Renal pelvis (tissue), 4 donors: Measurements from ENCODE around the gene MAST4. TPM values are rescaled to one million over a fixed set of nuclear protein-coding genes. Genes with fewer than 3 reads are reported as not detected.

Source experiments
- DNase-seq: peaks from one replicate; pipeline ENCODE4 v3.0.0-alpha.2; 2013
- polyA plus RNA-seq, 3 donors: library from polyadenylated mRNA; unstranded; fragments of 120-200 nt; gene quantifications; one replicate each; pipeline ENCODE4 v1.2.1, GENCODE V29; 2013; ENCODE audit not compliant: insufficient read length in 3 of 3

Gene MAST4
- polyA plus RNA-seq, 3 donors = 14.8 to 20.3 (median 19.0) TPM

GRCh38 chr5:67066815-67067214 lies 470.6 kb downstream of the MAST4 start:
- no peak for DNase-seq

DNA sequence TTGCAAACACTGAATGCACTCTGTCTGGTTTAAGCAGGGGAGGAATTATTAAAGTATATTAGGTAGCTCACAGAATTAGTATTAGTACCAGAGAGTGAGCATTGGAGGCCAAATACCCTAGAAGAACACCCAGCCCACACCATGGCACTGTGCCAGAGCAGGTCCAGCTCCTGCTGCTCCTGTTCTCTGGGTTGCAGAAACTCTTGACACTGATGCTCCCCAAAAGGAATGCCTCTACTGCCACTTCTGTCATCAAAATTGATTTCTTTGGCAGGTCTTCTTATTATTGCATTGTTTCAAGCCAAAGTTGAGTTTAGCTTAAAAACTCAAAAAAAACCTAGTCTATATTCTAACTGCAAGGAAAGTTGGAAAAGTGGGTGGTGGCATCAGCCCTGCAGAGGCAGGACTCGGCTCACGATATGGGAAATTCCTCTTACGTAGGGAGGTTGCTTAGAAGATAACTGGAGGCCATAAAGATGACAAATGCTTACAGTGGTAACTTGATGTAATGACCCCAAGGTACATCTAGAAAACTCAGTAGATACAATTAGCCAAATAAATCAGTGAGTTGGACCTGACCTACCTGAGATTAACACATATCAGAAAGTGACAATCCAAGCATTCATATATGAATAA lies 477.0 kb downstream of the MAST4 start:
- no peak for DNase-seq

DNA sequence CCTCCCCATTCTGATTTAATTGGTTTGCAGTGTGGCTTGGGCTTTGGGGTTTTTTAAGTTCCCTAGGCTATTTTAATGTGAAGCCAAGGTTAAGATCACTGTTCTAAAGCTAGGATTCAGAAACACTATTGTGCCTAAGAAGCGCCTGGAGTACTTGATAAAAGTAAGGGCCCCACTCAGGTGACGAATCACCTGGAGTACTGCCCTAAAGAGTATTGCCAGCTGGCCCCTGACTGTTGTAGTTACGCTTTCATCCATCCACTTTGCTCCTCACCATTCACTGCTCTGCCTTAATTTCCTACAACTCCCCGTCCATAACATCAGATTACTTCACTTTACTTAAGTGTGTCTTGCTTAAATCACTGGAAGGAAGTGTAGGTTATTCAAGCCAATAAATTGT lies 481.1 kb downstream of the MAST4 start:
- DNase-seq = no peak

GRCh38 chr5:67081261-67081660 lies 485.1 kb downstream of the MAST4 start:
- DNase-seq = no peak

DNA sequence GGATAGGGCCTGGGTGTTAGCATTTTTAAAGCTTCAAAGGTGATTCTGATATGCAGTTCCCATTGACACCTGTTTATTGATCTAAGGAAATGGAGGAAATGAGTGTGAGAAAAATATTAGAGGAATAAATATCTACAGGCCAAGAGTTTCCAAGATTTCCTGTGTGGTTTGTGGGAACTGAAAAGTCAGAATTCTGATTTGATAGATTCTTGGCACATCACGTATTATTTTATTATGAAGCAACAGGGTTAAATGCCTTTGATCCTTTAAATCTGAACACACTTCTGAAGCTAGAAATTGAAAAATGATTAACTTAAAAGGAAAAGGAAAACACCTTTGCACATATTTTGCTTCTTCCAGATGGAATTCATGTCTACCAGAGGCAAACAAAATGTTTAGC lies 486.7 kb downstream of the MAST4 start:
- DNase-seq = no peak

DNA sequence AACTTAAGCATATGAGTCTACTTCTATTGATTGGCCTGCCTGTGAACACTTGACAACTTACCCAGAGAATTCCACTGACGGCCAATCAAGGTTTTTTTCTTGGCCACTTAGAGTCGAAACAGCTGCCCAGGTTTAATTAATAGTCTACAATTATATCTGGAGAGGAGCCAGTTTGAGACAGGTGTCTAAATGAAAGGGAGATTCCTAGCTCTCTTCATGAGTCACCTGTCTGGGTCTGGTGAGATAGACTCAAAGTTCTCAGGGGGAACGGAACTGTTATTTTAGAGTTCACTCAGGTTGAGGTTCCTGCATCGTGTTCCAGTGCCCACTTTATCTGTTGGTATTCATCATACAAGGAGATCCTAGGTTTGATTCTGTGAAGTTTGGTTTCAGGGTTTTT lies 489.4 kb downstream of the MAST4 start:
- no peak for DNase-seq

- no peak for DNase-seq
Observed at GRCh38 chr5:67089200-67089725, 493.1 kb downstream of the MAST4 start.

GRCh38 chr5:67090040-67090439 lies 493.8 kb downstream of the MAST4 start:
- no peak for DNase-seq

DNA sequence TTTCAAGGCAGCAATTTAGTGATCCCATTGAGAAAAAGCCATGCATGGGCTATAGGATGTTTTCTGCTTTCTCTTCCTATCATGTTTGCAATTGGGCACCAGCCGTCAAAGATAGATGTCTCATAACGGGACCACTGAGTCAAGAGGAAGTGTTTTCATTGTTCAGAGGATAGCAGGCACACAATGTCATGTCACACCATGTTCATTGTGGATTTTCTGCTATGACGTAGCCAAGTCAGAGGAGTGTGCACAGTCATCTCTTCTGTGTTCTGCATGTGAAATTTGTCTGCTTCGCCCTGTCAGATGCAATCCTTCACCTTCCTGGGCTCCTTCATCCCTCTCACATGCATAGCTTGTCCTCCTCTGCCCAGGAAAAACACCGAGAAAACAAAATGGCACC lies 494.4 kb downstream of the MAST4 start:
- DNase-seq = no peak

- no peak for DNase-seq
Observed at GRCh38 chr5:67092535-67092934, 496.3 kb downstream of the MAST4 start.

DNA sequence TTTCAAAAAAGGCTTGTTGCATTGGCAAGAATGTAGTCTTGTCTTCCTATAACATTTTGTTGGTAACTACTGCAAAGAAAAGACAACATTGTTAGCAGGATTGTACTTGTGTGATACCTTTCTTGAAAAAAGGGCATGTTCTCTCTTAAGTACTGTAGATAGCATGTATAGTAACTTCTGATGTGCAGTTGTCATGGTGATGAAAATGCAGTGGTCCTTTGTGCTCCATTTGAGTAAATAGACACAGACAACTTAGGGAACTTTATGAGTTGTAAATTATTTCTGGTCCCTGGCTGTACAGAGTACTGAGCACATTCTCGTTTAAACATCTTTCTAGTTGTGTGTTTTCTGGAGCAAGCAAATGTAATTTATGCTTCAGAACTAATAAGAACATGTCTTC lies 497.1 kb downstream of the MAST4 start:
- no peak for DNase-seq

GRCh38 chr5:67094476-67095300 lies 498.5 kb downstream of the MAST4 start:
- no peak for DNase-seq

- DNase-seq = peak; percentile 28
Observed at GRCh38 chr5:67095346-67096171, 499.4 kb downstream of the MAST4 start.

- DNase-seq = no peak
Observed at GRCh38 chr5:67098656-67099055, 502.5 kb downstream of the MAST4 start.

DNA sequence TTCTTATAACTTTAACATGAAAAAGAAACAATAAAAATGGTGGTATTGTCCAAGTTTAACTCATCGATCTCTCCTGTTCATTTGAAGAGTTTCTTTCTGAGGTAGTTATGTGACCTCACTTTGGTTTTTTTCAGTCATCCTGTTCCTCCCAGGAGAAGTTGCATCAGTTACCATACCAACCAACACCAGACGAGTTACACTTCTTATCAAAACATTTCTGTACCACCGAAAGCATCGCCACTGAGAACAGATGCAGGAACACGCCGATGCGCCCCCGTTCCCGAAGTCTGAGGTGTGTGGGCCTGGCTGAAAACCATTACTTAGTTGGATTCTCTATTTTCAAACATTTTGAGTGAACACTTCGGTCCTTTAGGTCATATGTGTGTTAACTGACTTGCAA lies 504.1 kb downstream of the MAST4 start:
- DNase-seq = no peak

GRCh38 chr5:67102708-67103107 lies 506.5 kb downstream of the MAST4 start:
- DNase-seq = no peak

DNA sequence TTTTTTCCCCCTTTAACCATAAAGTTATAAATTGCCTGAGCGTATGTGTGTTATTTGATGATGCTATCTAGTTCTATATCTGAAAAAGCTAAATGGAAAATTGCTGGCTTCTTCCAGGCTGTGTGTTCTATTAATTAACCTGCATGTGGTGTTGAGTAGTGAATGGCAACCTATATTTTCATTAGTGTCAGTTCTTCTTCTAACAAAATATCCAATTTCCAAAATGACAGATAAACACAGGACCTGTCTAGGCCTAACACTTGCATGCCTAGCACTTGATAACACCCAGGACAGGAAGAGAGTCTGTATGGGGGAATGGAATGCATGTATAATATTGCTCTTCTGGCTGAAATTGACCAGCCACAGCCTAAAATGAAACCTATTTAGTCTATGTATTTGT lies 508.7 kb downstream of the MAST4 start:
- DNase-seq = no peak

DNA sequence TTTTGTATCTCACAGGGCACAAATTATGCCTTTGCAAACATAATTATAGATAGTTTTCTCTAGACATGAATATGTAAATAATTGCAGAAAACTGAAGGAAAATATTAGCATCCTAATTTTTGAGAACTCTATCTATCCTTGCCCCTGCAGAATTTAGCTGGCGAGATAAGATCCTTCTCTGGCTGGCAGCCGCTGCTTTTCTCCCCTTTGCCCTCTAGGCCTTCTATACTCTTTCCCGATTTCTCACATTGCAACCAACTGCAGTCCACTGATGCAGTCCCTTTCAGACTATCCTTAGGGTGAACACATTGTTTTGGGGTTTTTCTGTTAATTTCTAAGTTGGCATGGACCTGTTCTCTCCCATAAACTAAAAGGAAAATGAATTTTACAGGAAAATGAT lies 509.1 kb downstream of the MAST4 start:
- no peak for DNase-seq

DNA sequence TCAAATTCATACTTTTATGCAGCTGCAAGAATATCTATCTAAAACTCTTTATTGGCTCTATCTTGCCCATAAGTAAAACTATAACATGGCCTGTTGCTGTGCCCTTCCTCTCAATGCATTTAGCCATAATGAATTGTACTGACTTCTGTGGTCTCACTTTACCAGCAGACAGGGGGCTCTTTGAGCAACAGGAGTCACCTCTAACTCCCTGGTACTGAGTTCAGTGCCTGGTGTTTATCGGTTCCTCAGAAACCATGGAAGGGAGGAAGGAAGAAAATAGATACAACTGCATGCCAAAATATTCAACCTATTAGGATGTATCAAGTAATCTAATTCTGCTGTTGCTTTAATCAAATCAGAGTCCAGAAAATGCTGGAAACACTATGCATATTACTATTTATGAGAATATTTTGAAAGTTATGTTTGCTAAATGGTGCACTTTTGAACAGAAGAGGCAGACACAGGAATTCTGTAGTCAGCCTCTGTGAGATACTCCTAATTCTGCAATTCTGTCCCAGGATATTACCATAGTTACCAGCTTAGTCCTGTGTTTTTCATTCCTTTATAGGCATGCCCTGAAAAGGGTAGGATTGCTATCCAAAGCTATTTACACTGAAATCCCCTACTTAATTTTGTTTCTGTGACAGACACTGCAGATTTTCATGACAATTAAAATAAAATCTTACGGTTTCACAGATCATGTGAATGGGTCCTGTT lies 510.6 kb downstream of the MAST4 start:
- DNase-seq = no peak

DNA sequence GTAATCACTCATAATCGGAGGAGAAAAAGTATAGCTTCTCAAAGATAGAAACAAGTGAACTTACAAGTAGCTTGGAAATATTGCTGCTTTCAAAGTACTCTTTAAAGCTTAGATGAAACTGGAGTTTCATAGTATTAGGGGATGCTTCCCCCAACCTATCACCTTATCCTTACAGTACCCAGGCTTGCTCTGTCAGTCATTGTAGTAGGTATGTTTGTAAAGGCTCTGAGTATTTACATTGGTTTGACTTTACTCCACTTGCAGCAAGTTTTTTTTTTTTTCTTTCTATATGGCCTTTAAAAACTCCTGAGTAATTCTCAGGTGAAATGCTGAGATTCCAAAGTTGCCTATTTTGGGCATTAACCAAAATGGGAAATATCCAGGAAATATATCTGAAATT lies 515.6 kb downstream of the MAST4 start:
- DNase-seq = no peak

GRCh38 chr5:67115246-67115645 lies 519.1 kb downstream of the MAST4 start:
- DNase-seq = no peak

DNA sequence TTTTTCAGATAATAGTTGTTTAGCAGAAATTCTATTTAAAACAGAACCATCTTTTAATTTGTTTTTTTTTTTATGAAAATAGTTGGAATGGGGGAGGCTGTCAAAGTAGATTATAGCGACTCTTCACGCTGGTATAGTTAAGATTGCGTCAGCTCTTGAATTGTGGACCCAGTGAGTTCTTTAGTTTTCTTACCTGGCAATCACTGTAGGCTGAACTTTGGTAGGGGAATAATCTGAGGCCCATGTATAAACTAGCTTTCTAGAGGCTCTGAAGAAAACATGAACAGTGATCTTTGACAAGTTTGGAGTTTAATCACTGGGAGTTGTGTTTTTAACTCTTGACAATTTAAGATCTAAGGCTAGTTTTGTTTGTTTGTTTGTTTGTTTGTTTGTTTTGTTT lies 519.6 kb downstream of the MAST4 start:
- no peak for DNase-seq
